Panc1 (cell line): ENCODE data around the gene FHIT. TPM values are rescaled to one million over a fixed set of nuclear protein-coding genes. Genes with fewer than 3 reads are reported as not detected.

Experiments
- ATAC-seq: fragments of 200-7000 bp; cut with Tn5 transposase; 2 replicates; pipeline ENCODE4 v1.9.1; 2020; ENCODE audit warnings: mild to moderate bottlenecking, moderate library complexity
- BruUV-seq: library from RNA; stranded (reverse); fragments of 400-500 nt; replicated peaks from 2 replicates; lab custom pipeline; 2021; lab: Mats Ljungman, UMichigan
- CTCF ChIA-PET: fragments of 300-600 bp; sonication (Branson Sonifier 250); formaldehyde crosslinking; loops from one replicate; lab custom pipeline; 2022; ENCODE audit warnings: antibody characterized with exemption; lab: Charles Lee
- POLR2A ChIA-PET: fragments of 300-600 bp; sonication (Branson Sonifier 250); formaldehyde crosslinking; loops from one replicate; lab custom pipeline; 2022; ENCODE audit warnings: antibody characterized with exemption; lab: Charles Lee
- DNase-seq: peaks from one replicate; pipeline ENCODE4 v3.0.0-alpha.2; 2010; ENCODE audit warnings: low read depth, low spot score
- H3K27ac ChIP-seq: 2 replicates; pipeline ENCODE4 v1.5.1; 2011; ENCODE audit warnings: mild to moderate bottlenecking, low read length, inconsistent platforms
- H3K27me3 ChIP-seq: fragments of 200-500 bp; sonication (Bioruptor generic); 2 replicates; pipeline ENCODE4 v1.6.0; 2014; ENCODE audit warnings: low read length, inconsistent platforms; ENCODE audit not compliant: control insufficient read depth, insufficient read depth
- H3K36me3 ChIP-seq: fragments of 200-500 bp; sonication (Bioruptor generic); 2 replicates; pipeline ENCODE4 v1.5.1; 2014; ENCODE audit warnings: inconsistent platforms, mild to moderate bottlenecking, low read length, moderate library complexity; ENCODE audit not compliant: control insufficient read depth, insufficient read depth
- H3K4me1 ChIP-seq: 2 replicates; pipeline ENCODE4 v1.5.1; 2011; ENCODE audit warnings: inconsistent platforms, mild to moderate bottlenecking, low read length, moderate library complexity; ENCODE audit not compliant: control insufficient read depth, insufficient read depth
- H3K4me3 ChIP-seq, 2 experiments: 2 replicates each; pipeline ENCODE4 v1.5.1; 2011 to 2012; ENCODE audit warnings: low read depth in 2 of 2, low read length in 2 of 2, mild to moderate bottlenecking in 2 of 2, inconsistent platforms in 1 of 2, moderate library complexity in 1 of 2
- H3K9me3 ChIP-seq: fragments of 200-500 bp; sonication (Bioruptor generic); 2 replicates; pipeline ENCODE4 v1.5.1; 2014; ENCODE audit warnings: low read depth, mild to moderate bottlenecking, inconsistent platforms, low read length, moderate library complexity; ENCODE audit not compliant: control insufficient read depth, insufficient read depth
- POLR2AphosphoS5 ChIP-seq: IDR thresholded peaks from 2 replicates; pipeline ENCODE4 v1.6.1; 2012; ENCODE audit warnings: mild to moderate bottlenecking, low read depth, low read length, moderate library complexity
- SIN3A ChIP-seq: IDR thresholded peaks from 2 replicates; pipeline ENCODE4 v1.6.1; 2012; ENCODE audit warnings: low read depth, mild to moderate bottlenecking, low read length, moderate library complexity, borderline replicate concordance; ENCODE audit not compliant: insufficient read depth
- TCF7L2 ChIP-seq: IDR thresholded peaks from 2 replicates; pipeline ENCODE4 v1.6.1; 2011; ENCODE audit warnings: mild to moderate bottlenecking, low read depth, low read length, inconsistent platforms
- in situ Hi-C: cut with HindIII; loops from 2 replicates; pipeline ENCODE4 v1.10.0; 2016; ENCODE audit warnings: low sequenced_read_pairs, low pct_unique_long_range_greater_than_20kb
- intact Hi-C: fragments of 100-400 bp; cut with micrococcal nuclease; formaldehyde crosslinking; loops from one replicate; pipeline ENCODE4 v1.10.0; 2022; ENCODE audit not compliant: unreplicated experiment
- total RNA-seq: library from RNA; stranded (reverse); gene quantifications from one replicate; pipeline ENCODE4 v1.2.1, GENCODE V29; 2021; ENCODE audit not compliant: unreplicated experiment
- TF ChIP-seq, protein P1 (sequence below), 2 experiments: IDR thresholded peaks; 2 replicates each; pipeline ENCODE4 v1.6.1; 2011 to 2012; ENCODE audit warnings: low read depth in 2 of 2, control low read depth in 1 of 2, low read length in 1 of 2, mild to moderate bottlenecking in 1 of 2, moderate library complexity in 1 of 2; ENCODE audit not compliant: insufficient read depth in 1 of 2
- TF ChIP-seq, protein P2 (sequence below): fragments of 450-650 bp; IDR thresholded peaks from 2 replicates; pipeline ENCODE4 v1.5.1; 2017; ENCODE audit warnings: mild to moderate bottlenecking

The FHIT gene
- total RNA-seq, 1 experiment from 2014 or later = 2.2 TPM

- TF ChIP-seq, protein P1, sequence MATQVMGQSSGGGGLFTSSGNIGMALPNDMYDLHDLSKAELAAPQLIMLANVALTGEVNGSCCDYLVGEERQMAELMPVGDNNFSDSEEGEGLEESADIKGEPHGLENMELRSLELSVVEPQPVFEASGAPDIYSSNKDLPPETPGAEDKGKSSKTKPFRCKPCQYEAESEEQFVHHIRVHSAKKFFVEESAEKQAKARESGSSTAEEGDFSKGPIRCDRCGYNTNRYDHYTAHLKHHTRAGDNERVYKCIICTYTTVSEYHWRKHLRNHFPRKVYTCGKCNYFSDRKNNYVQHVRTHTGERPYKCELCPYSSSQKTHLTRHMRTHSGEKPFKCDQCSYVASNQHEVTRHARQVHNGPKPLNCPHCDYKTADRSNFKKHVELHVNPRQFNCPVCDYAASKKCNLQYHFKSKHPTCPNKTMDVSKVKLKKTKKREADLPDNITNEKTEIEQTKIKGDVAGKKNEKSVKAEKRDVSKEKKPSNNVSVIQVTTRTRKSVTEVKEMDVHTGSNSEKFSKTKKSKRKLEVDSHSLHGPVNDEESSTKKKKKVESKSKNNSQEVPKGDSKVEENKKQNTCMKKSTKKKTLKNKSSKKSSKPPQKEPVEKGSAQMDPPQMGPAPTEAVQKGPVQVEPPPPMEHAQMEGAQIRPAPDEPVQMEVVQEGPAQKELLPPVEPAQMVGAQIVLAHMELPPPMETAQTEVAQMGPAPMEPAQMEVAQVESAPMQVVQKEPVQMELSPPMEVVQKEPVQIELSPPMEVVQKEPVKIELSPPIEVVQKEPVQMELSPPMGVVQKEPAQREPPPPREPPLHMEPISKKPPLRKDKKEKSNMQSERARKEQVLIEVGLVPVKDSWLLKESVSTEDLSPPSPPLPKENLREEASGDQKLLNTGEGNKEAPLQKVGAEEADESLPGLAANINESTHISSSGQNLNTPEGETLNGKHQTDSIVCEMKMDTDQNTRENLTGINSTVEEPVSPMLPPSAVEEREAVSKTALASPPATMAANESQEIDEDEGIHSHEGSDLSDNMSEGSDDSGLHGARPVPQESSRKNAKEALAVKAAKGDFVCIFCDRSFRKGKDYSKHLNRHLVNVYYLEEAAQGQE (IDR thresholded peaks at IDR 0.05; ENCODE audit: insufficient read depth in 1 of 2, low read depth in 2 of 2, low read length in 1 of 2) = no peak
- TF ChIP-seq TCF7L2 = no peak
- TF ChIP-seq SIN3A = no peak
- TF ChIP-seq POLR2AphosphoS5 = no peak
- TF ChIP-seq, protein P2, sequence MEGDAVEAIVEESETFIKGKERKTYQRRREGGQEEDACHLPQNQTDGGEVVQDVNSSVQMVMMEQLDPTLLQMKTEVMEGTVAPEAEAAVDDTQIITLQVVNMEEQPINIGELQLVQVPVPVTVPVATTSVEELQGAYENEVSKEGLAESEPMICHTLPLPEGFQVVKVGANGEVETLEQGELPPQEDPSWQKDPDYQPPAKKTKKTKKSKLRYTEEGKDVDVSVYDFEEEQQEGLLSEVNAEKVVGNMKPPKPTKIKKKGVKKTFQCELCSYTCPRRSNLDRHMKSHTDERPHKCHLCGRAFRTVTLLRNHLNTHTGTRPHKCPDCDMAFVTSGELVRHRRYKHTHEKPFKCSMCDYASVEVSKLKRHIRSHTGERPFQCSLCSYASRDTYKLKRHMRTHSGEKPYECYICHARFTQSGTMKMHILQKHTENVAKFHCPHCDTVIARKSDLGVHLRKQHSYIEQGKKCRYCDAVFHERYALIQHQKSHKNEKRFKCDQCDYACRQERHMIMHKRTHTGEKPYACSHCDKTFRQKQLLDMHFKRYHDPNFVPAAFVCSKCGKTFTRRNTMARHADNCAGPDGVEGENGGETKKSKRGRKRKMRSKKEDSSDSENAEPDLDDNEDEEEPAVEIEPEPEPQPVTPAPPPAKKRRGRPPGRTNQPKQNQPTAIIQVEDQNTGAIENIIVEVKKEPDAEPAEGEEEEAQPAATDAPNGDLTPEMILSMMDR = no peak
- ATAC-seq (no peak), DNase-seq (no peak)
- in situ Hi-C loops (no loop called here), intact Hi-C loops (no loop called here)
- no TSS peak for BruUV-seq
- CTCF ChIA-PET = no interaction called here
- POLR2A ChIA-PET = no interaction called here
- H3K27me3 ChIP-seq = no peaks in the 10 kb centered on the region
- no peak overlapping the region for H3K4me3 ChIP-seq
- H3K36me3 ChIP-seq = no peaks in the 10 kb centered on the region
- no peaks in the 10 kb centered on the region for H3K4me1 ChIP-seq
- H3K27ac ChIP-seq = no peak overlapping the region
- H3K9me3 ChIP-seq = no peaks in the 10 kb centered on the region
These were observed 699.6 kb downstream of the FHIT start for GRCh38 chr3:60551455-60552209.

DNA sequence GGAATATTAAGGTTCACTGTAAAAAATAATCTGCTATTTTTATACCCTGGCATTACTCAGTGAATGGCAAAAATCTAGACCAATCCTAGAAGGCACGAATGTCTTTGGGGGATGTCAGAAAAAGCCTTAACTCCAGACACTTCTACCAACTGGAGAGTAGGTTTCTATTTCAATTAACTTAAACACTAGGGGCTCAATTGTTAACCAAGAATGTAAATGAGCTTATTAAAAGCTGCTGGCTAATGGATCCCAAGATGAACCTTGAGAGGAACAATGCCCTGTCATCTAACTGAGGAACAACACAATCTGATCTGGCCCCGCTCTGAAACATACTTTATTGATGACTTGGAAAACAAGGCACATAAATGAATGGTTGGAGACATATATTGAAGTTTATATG lies 701.4 kb downstream of the FHIT start:
- Histone ChIP-seq H3K27me3 (no peaks in the 10 kb centered on the region), H3K4me1 (no peaks in the 10 kb centered on the region), H3K36me3 (no peaks in the 10 kb centered on the region), H3K9me3 (no peaks in the 10 kb centered on the region), H3K27ac (no peak overlapping the region), H3K4me3 (no peak overlapping the region)
- no TSS peak for BruUV-seq
- DNase-seq = no peak
- in situ Hi-C loops = no loop called here
- ChIA-PET POLR2A (no interaction called here), CTCF (no interaction called here)
- intact Hi-C loops = no loop called here
- TF ChIP-seq, protein P1 (IDR thresholded peaks at IDR 0.05; ENCODE audit: insufficient read depth in 1 of 2, low read depth in 2 of 2, low read length in 1 of 2) = no peak
- TF ChIP-seq TCF7L2 (no peak), SIN3A (no peak), POLR2AphosphoS5 (no peak)
- TF ChIP-seq, protein P2 = no peak
- no peak for ATAC-seq
